Measurements from ENCODE around the gene MARK3.
"Not testable (repeated sequence)": the region's sequence is repeated elsewhere in the genome, so short reads cannot be mapped to it uniquely, and the experiment has no call there.

- not testable (repeated sequence) for TF ChIP-seq EZH2 (IDR thresholded peaks at IDR 0.05; ENCODE audit: low read depth)
- TF ChIP-seq, protein P1, sequence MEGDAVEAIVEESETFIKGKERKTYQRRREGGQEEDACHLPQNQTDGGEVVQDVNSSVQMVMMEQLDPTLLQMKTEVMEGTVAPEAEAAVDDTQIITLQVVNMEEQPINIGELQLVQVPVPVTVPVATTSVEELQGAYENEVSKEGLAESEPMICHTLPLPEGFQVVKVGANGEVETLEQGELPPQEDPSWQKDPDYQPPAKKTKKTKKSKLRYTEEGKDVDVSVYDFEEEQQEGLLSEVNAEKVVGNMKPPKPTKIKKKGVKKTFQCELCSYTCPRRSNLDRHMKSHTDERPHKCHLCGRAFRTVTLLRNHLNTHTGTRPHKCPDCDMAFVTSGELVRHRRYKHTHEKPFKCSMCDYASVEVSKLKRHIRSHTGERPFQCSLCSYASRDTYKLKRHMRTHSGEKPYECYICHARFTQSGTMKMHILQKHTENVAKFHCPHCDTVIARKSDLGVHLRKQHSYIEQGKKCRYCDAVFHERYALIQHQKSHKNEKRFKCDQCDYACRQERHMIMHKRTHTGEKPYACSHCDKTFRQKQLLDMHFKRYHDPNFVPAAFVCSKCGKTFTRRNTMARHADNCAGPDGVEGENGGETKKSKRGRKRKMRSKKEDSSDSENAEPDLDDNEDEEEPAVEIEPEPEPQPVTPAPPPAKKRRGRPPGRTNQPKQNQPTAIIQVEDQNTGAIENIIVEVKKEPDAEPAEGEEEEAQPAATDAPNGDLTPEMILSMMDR (conservative IDR thresholded peaks at IDR 0.05), result not testable (repeated sequence)
These were observed 127.0 kb downstream of the MARK3 start for GRCh38 chr14:103512180-103512579.

All from PC-9 (cell line).